Loucy (cell line): ENCODE data around the gene RAP1GAP2.

Experiments
- CTCF ChIP-seq: fragments of 200-600 bp; sonication (generic); conservative IDR thresholded peaks from 2 replicates; pipeline ENCODE4 v1.5.1; 2014; ENCODE audit warnings: mild to moderate bottlenecking, antibody characterized with exemption, low read length
- EZH2phosphoT487 ChIP-seq: fragments of 200-600 bp; IDR thresholded peaks from 2 replicates; pipeline ENCODE4 v1.6.1; 2018; ENCODE audit warnings: antibody characterized with exemption, mild to moderate bottlenecking, moderate library complexity, borderline replicate concordance

- TF ChIP-seq CTCF (no peak), EZH2phosphoT487 (no peak)
Observed at GRCh38 chr17:2946144-2946543, 149.9 kb downstream of the RAP1GAP2 start.
